ENCODE data around the gene HAPLN3. TPM values are rescaled to one million over a fixed set of nuclear protein-coding genes. Genes with fewer than 3 reads are reported as not detected.

Gene HAPLN3
- total RNA-seq, 1 donor from 2014 or later, result 77.0 TPM

GRCh38 chr15:88876573-88876972, 18.8 kb downstream of the HAPLN3 start:
- no peaks in the 10 kb centered on the region for H3K9me3 Mint-ChIP-seq
- no peak overlapping the region for H3K27ac Mint-ChIP-seq
- intact Hi-C loops (cut with micrococcal nuclease), result no loop called here
- no peak overlapping the region for H3K4me3 Mint-ChIP-seq
- H3K27me3 Mint-ChIP-seq, result no peaks in the 10 kb centered on the region
- DNase-seq, result no peak
- peaks cover 23% of the 10 kb centered on the region for H3K36me3 Mint-ChIP-seq (ENCODE audit: low read depth)
- no peaks in the 10 kb centered on the region for H3K4me1 Mint-ChIP-seq

DNA sequence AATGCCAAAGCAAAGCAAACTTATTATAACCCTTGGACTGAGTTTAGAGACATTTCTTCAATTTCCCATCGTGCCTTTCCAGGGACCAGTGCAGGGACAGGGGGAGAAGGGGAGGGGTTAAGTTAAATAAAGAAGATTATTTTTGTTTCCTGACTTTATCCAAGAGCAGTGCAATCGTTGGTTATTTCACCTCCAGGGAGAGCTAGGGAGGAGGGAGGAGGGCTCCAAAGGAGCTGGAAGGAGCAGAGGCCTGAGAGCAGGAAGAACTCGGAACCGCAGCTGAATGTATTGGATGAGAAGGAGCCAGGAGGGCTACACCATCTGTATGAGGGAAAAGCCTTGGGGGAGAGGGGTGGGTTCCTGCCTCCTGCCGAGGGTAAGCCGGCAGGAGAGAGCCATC, 20.7 kb downstream of the HAPLN3 start:
- Mint-ChIP-seq H3K4me1 (no peaks in the 10 kb centered on the region), H3K9me3 (no peaks in the 10 kb centered on the region), H3K27ac (no peak overlapping the region), H3K4me3 (no peak overlapping the region), H3K36me3 (ENCODE audit: low read depth) (peaks cover 14% of the 10 kb centered on the region), H3K27me3 (no peaks in the 10 kb centered on the region)
- DNase-seq, result no peak
- intact Hi-C loops (cut with micrococcal nuclease), result no loop called here

GRCh38 chr15:88874275-88874674, 21.1 kb downstream of the HAPLN3 start:
- intact Hi-C loops (cut with micrococcal nuclease), result no loop called here
- Mint-ChIP-seq H3K4me1 (no peaks in the 10 kb centered on the region), H3K27me3 (no peaks in the 10 kb centered on the region)

GRCh38 chr15:88873786-88874185, 21.6 kb downstream of the HAPLN3 start:
- peaks cover 14% of the 10 kb centered on the region for H3K36me3 Mint-ChIP-seq (ENCODE audit: low read depth)
- H3K4me1 Mint-ChIP-seq, result no peaks in the 10 kb centered on the region
- H3K27ac Mint-ChIP-seq, result no peak overlapping the region
- no peaks in the 10 kb centered on the region for H3K27me3 Mint-ChIP-seq
- no peaks in the 10 kb centered on the region for H3K9me3 Mint-ChIP-seq
- no peak overlapping the region for H3K4me3 Mint-ChIP-seq
- no peak for DNase-seq
- intact Hi-C loops (cut with micrococcal nuclease), result no loop called here

More at GRCh38 chr15:88874275-88874674, 21.1 kb downstream of the HAPLN3 start:
- H3K9me3 Mint-ChIP-seq, result no peaks in the 10 kb centered on the region
- DNase-seq, result no peak
- H3K4me3 Mint-ChIP-seq, result no peak overlapping the region
- H3K27ac Mint-ChIP-seq, result no peak overlapping the region
- H3K36me3 Mint-ChIP-seq (ENCODE audit: low read depth), result peaks cover 14% of the 10 kb centered on the region

DNA sequence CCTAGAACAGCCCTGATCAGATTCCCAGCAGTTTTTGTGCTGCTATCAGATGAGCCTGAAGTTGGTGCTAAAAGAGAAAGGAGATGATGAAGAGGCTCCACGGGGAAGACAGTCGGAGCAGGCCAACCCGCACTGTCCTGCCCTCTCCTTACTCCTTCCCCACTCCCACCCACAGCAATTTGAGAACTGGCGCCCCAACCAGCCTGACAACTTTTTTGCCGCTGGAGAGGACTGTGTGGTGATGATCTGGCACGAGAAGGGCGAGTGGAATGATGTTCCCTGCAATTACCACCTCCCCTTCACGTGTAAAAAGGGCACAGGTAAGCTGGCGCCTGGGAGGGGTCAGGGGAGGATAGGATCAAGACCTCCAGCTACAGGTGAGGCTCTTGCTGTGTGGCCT, 22.6 kb downstream of the HAPLN3 start:
- H3K9me3 Mint-ChIP-seq, result no peaks in the 10 kb centered on the region
- H3K27ac Mint-ChIP-seq, result no peak overlapping the region
- H3K4me3 Mint-ChIP-seq, result no peak overlapping the region
- DNase-seq, result no peak
- H3K27me3 Mint-ChIP-seq, result no peaks in the 10 kb centered on the region
- H3K4me1 Mint-ChIP-seq, result no peaks in the 10 kb centered on the region
- peaks cover 10% of the 10 kb centered on the region for H3K36me3 Mint-ChIP-seq (ENCODE audit: low read depth)
- intact Hi-C loops (cut with micrococcal nuclease), result no loop called here

- no peaks in the 10 kb centered on the region for H3K9me3 Mint-ChIP-seq
- no peak for DNase-seq
- intact Hi-C loops (cut with micrococcal nuclease), result no loop called here
- H3K27ac Mint-ChIP-seq, result no peak overlapping the region
- no peaks in the 10 kb centered on the region for H3K4me1 Mint-ChIP-seq
- H3K27me3 Mint-ChIP-seq, result no peaks in the 10 kb centered on the region
- H3K4me3 Mint-ChIP-seq, result no peak overlapping the region
- H3K36me3 Mint-ChIP-seq (ENCODE audit: low read depth), result peaks cover 10% of the 10 kb centered on the region
Measured at GRCh38 chr15:88872106-88872505, 23.2 kb downstream of the HAPLN3 start.

- H3K27ac Mint-ChIP-seq, result no peak overlapping the region
- H3K27me3 Mint-ChIP-seq, result no peaks in the 10 kb centered on the region
- H3K9me3 Mint-ChIP-seq, result no peaks in the 10 kb centered on the region
- peaks cover 6% of the 10 kb centered on the region for H3K36me3 Mint-ChIP-seq (ENCODE audit: low read depth)
- no peak for DNase-seq
- intact Hi-C loops (cut with micrococcal nuclease), result no loop called here
- H3K4me3 Mint-ChIP-seq, result no peak overlapping the region
- H3K4me1 Mint-ChIP-seq, result no peaks in the 10 kb centered on the region
Measured at GRCh38 chr15:88871313-88871712, 24.0 kb downstream of the HAPLN3 start.

- Mint-ChIP-seq H3K4me3 (no peak overlapping the region), H3K27ac (no peak overlapping the region), H3K36me3 (ENCODE audit: low read depth) (no peaks in the 10 kb centered on the region), H3K4me1 (no peaks in the 10 kb centered on the region), H3K9me3 (no peaks in the 10 kb centered on the region), H3K27me3 (no peaks in the 10 kb centered on the region)
- intact Hi-C loops (cut with micrococcal nuclease), result no loop called here
- DNase-seq, result no peak
Measured at GRCh38 chr15:88866295-88866881, 29.0 kb downstream of the HAPLN3 start.

GRCh38 chr15:88865498-88866099, 29.7 kb downstream of the HAPLN3 start:
- no peaks in the 10 kb centered on the region for H3K9me3 Mint-ChIP-seq
- no peaks in the 10 kb centered on the region for H3K4me1 Mint-ChIP-seq
- intact Hi-C loops (cut with micrococcal nuclease), result no loop called here
- no peak overlapping the region for H3K27ac Mint-ChIP-seq
- H3K4me3 Mint-ChIP-seq, result no peak overlapping the region
- no peaks in the 10 kb centered on the region for H3K36me3 Mint-ChIP-seq (ENCODE audit: low read depth)
- no peaks in the 10 kb centered on the region for H3K27me3 Mint-ChIP-seq
- no peak for DNase-seq

DNA sequence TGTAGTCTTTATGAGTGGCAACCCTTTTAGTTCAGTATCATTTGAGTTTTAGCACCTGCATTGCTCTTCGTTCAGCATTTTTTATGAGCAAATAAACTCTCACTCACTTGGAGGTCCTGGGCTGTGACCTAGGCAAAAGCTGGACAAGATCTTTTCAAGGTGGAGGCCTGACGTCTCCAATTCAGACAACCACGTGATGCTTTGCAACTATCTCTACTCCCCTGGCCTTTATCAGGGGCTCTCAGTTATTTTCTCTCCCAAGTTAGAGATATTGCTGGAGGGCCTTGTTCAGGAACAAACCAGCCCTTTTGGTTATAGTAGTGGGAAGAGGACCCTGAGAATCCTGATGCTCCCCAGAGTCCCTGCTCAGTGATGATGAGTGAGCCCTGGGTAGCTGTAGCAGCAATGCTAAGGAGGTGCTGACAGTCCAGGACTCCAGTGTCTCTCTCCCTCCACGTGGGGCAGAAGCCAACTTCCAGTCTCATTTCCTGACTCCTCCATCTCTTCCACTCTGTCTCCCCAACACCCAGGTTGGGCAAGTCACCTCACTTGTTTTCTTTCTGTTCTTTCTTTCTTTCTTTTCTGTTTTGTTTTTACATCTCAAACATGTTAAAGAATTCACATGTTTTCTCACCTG, 30.4 kb downstream of the HAPLN3 start:
- H3K4me3 Mint-ChIP-seq, result no peak overlapping the region
- H3K9me3 Mint-ChIP-seq, result no peaks in the 10 kb centered on the region
- no peaks in the 10 kb centered on the region for H3K36me3 Mint-ChIP-seq (ENCODE audit: low read depth)
- H3K4me1 Mint-ChIP-seq, result no peaks in the 10 kb centered on the region
- DNase-seq, result no peak
- no peak overlapping the region for H3K27ac Mint-ChIP-seq
- intact Hi-C loops (cut with micrococcal nuclease), result no loop called here
- no peaks in the 10 kb centered on the region for H3K27me3 Mint-ChIP-seq

GRCh38 chr15:88863412-88863811, 31.9 kb downstream of the HAPLN3 start:
- Mint-ChIP-seq H3K36me3 (ENCODE audit: low read depth) (no peaks in the 10 kb centered on the region), H3K27me3 (no peaks in the 10 kb centered on the region), H3K4me3 (no peak overlapping the region), H3K27ac (no peak overlapping the region), H3K4me1 (no peaks in the 10 kb centered on the region), H3K9me3 (no peaks in the 10 kb centered on the region)
- intact Hi-C loops (cut with micrococcal nuclease), result no loop called here
- no peak for DNase-seq

DNA sequence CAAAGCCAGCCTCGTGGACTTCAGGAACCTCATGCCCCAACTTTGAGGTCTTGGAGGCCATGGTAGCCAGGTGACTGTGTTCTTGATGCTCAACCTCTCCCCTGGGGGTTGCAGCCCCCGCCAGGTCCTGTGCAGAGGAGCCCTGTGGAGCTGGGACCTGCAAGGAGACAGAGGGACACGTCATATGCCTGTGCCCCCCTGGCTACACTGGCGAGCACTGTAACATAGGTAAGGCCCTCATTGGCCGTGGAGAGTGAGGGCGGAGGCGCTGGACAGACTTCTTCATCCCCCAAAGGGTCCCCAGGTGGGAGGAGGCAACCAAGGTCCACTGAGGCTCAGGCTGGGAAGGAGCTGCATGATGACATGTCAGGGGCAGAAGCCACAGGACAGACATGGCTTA, 35.1 kb downstream of the HAPLN3 start:
- intact Hi-C loops (cut with micrococcal nuclease), result no loop called here

GRCh38 chr15:88859550-88859949, 35.8 kb downstream of the HAPLN3 start:
- Mint-ChIP-seq H3K4me1 (no peaks in the 10 kb centered on the region), H3K27ac (no peak overlapping the region), H3K4me3 (no peak overlapping the region), H3K27me3 (no peaks in the 10 kb centered on the region), H3K9me3 (peaks cover 6% of the 10 kb centered on the region), H3K36me3 (ENCODE audit: low read depth) (no peaks in the 10 kb centered on the region)
- intact Hi-C loops (cut with micrococcal nuclease), result no loop called here
- DNase-seq, result no peak

More for the DNA sequence above, 35.1 kb downstream of the HAPLN3 start:
- Mint-ChIP-seq H3K36me3 (ENCODE audit: low read depth) (no peaks in the 10 kb centered on the region), H3K27me3 (no peaks in the 10 kb centered on the region), H3K4me1 (no peaks in the 10 kb centered on the region), H3K27ac (no peak overlapping the region), H3K4me3 (no peak overlapping the region), H3K9me3 (no peaks in the 10 kb centered on the region)
- no peak for DNase-seq

DNA sequence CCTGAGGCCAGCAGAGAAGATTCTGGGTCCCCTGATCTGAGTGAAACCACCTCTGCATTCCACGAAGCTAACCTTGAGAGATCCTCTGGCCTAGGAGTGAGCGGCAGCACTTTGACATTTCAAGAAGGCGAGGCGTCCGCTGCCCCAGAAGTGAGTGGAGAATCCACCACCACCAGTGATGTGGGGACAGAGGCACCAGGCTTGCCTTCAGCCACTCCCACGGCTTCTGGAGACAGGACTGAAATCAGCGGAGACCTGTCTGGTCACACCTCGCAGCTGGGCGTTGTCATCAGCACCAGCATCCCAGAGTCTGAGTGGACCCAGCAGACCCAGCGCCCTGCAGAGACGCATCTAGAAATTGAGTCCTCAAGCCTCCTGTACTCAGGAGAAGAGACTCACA, 36.4 kb downstream of the HAPLN3 start:
- Mint-ChIP-seq H3K4me3 (no peak overlapping the region), H3K4me1 (no peaks in the 10 kb centered on the region), H3K9me3 (peaks cover 9% of the 10 kb centered on the region), H3K27ac (no peak overlapping the region), H3K36me3 (ENCODE audit: low read depth) (no peaks in the 10 kb centered on the region), H3K27me3 (no peaks in the 10 kb centered on the region)
- DNase-seq, result no peak
- intact Hi-C loops (cut with micrococcal nuclease), result no loop called here

Data from activated CD4-positive, alpha-beta T cell treated with anti-CD3 and anti-CD28 coated beads, Interleukin-2, amount 10 ng/mL, durations not matched to agents 24 days and 14 days (primary cell).